Measurements from ENCODE around the gene C1orf74.

Gene C1orf74

DNA sequence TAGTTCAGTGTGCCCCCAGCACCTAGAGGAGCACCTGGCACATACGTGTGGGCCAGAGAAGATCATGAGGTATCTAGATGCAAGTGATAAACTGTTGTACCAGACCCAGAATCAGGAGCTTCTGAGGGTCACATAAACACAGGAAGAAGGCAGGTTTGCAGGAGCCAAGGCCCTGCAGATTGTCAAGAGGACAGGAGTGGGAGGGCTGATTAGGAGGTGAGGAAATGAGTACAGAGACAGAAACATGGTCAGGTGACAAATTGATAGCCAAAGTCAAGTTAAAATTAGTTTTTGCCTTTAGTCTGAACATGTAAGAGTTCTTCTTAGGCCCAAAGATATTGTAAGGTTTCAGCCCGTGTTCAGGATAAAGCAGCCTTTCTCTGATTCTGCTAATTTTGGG, 42.5 kb downstream of the C1orf74 start:
- no peak for DNase-seq

DNA sequence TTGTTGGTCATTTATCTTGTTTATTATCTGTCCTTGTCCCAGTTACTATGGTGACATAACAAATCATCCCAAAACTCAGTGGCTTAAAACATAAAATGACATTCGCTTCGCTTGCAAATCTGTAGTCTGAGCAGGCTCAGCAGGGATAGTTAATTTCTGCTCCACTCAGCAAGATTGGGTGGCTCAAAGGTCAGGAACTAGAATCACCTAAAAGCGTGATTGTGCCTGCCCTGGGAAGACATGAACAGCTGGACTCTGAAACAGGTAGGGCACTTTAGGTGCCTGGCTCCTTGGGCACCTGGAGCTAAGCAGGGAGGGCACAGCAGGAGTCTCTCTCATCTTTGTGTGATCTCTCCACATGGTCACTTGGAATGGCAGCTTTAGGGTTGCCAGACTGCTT, 43.2 kb downstream of the C1orf74 start:
- DNase-seq: no peak

DNA sequence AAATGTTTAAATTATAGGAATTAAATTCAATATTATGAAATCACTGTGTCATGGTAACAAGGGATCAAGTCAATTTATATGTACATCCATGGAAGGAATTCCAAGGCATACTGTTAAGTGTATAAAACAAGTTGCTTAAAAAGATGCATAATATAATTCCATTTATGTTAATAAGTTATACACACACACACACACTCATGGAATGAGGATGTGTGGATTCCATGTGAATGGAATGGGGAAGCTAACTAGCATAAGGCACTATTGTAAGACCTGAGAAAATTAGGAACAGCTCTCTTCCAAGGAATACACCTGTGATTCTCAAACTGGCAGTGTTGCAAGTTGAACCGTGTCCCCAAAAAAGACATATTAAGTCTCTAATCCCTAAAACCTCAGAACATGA, 46.1 kb downstream of the C1orf74 start:
- no peak for DNase-seq

DNA sequence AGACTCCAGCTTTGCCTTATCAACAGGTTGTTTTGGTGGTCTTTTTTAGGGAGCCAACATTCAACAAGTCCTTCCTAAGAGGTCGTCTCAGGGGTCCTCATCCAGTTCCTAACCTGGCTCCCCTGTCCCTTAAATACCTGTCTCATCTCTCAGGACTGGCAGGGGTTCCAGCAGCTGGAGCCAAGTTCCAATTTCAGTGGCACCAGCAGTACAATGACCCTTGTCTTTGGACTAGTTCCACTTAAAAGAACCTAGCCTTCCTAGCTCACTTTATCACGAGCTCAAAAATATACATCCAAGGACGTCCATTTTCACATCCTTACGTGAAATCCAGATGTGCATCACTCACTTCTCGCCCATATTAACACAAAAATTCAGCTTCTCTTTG, 47.2 kb downstream of the C1orf74 start:
- DNase-seq: no peak

GRCh38 chr1:209736490-209737117, 47.8 kb downstream of the C1orf74 start:
- no peak for DNase-seq

- no peak for DNase-seq
Observed at GRCh38 chr1:209733409-209734192, 50.8 kb downstream of the C1orf74 start.

- DNase-seq: no peak
Observed at GRCh38 chr1:209732725-209733124, 51.6 kb downstream of the C1orf74 start.

GRCh38 chr1:209729436-209729835, 54.9 kb downstream of the C1orf74 start:
- no peak for DNase-seq

All from NCI-H2029 (cell line).